Liver (tissue), 3 donors: Measurements from ENCODE around the gene KCNIP1.

ENCODE experiments used
- GABPA ChIP-seq, 2 donors: IDR thresholded peaks in 1 of 2; conservative IDR thresholded peaks in 1 of 2; 2 replicates each; pipeline ENCODE4 v1.6.1; 2016; ENCODE audit warnings: antibody characterized with exemption in 2 of 2, mild to moderate bottlenecking in 1 of 2, moderate library complexity in 1 of 2
- JUND ChIP-seq, 2 donors: IDR thresholded peaks; 2 replicates each; pipeline ENCODE4 v1.6.1; 2016; ENCODE audit warnings: antibody characterized with exemption in 2 of 2
- TF ChIP-seq, protein P1 (sequence below): fragments of 150-350 bp; IDR thresholded peaks from 2 replicates; pipeline ENCODE4 v1.5.1; 2017; ENCODE audit warnings: improper control_type of control experiment, low read depth, low read length; ENCODE audit not compliant: missing input control
- donor health status: healthy.
- donor health status: healthy.

DNA sequence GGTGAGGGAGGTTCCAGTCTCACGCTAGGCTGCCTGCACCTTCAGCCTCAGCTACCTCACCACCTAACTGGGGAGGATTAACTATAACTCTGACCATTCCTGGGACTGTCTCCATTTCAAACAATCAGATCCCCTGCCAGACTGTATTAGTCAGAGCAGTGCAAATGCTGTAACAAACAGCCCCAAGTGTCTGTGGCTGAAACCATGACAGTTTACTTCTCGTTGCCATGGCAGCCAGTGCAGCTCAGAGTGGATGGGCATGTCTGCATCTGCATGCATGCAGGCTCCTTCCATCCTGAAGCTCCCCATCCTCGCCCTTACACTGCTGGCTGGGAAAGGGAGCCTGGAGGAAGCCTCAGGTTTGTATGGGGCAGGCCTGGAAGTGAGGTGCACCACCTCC lies 86.7 kb downstream of the KCNIP1 start:
- no peak for TF ChIP-seq GABPA (IDR thresholded peaks at IDR 0.05 in 1 of 2, conservative IDR thresholded peaks at IDR 0.05 in 1 of 2)
- TF ChIP-seq, protein P1, sequence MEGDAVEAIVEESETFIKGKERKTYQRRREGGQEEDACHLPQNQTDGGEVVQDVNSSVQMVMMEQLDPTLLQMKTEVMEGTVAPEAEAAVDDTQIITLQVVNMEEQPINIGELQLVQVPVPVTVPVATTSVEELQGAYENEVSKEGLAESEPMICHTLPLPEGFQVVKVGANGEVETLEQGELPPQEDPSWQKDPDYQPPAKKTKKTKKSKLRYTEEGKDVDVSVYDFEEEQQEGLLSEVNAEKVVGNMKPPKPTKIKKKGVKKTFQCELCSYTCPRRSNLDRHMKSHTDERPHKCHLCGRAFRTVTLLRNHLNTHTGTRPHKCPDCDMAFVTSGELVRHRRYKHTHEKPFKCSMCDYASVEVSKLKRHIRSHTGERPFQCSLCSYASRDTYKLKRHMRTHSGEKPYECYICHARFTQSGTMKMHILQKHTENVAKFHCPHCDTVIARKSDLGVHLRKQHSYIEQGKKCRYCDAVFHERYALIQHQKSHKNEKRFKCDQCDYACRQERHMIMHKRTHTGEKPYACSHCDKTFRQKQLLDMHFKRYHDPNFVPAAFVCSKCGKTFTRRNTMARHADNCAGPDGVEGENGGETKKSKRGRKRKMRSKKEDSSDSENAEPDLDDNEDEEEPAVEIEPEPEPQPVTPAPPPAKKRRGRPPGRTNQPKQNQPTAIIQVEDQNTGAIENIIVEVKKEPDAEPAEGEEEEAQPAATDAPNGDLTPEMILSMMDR: no peak
- TF ChIP-seq JUND (IDR thresholded peaks at IDR 0.05): no peak
